Spinal cord (tissue), 10 donors: ENCODE measurements around the gene DLG2. TPM values are rescaled to one million over a fixed set of nuclear protein-coding genes. Genes with fewer than 3 reads are reported as not detected.

Experiments
- DNase-seq, 6 donors: peaks; one replicate each; pipeline versions ENCODE4 v3.0.0 to v3.0.0-alpha.2; 2013 to 2015; ENCODE audit warnings: low spot score in 6 of 6, low read depth in 4 of 6
- H3K27ac ChIP-seq: one replicate; pipeline ENCODE4 v1.5.1; 2013; ENCODE audit warnings: low read depth, low read length, control low read depth
- H3K27me3 ChIP-seq: one replicate; pipeline ENCODE4 v1.6.1; 2013; ENCODE audit warnings: low read length; ENCODE audit not compliant: control insufficient read depth, insufficient read depth
- H3K36me3 ChIP-seq: one replicate; pipeline ENCODE4 v1.6.1; 2013; ENCODE audit warnings: low read length; ENCODE audit not compliant: control insufficient read depth, insufficient read depth
- H3K4me1 ChIP-seq: one replicate; pipeline ENCODE4 v1.6.1; 2013; ENCODE audit warnings: low read length; ENCODE audit not compliant: control insufficient read depth, insufficient read depth
- H3K4me3 ChIP-seq: one replicate; pipeline ENCODE4 v1.5.1; 2013; ENCODE audit warnings: low read depth, low read length, control low read depth
- H3K9me3 ChIP-seq: one replicate; pipeline ENCODE4 v1.6.1; 2013; ENCODE audit warnings: low read length; ENCODE audit not compliant: control insufficient read depth, insufficient read depth
- WGBS: methylation state at CpG from one replicate; pipeline ENCODE4 v1.1.5; 2013; ENCODE audit warnings: missing lambda C conversion rate; ENCODE audit not compliant: insufficient coverage; 5-methylcytosine and 5-hydroxymethylcytosine counted together
- polyA plus RNA-seq, 2 donors: library from polyadenylated mRNA; unstranded; fragments of 120-200 nt; gene quantifications; one replicate each; pipeline ENCODE4 v1.2.1, GENCODE V29; 2013; ENCODE audit not compliant: insufficient read length in 2 of 2
- total RNA-seq, 2 donors: library from RNA; depleted of rRNA in 1 of 2; stranded (reverse); fragments of 120-200 nt in 1 of 2; fragments of >200 nt in 1 of 2; gene quantifications; one replicate each; pipeline versions ENCODE4 v1.2.3 to v1.2.4, GENCODE V29; 2013 to 2014
- donor health status: healthy.

DLG2 gene
- total and polyA plus RNA-seq, 4 donors, result 37.7 to 111 (median 49.0) TPM

DNA sequence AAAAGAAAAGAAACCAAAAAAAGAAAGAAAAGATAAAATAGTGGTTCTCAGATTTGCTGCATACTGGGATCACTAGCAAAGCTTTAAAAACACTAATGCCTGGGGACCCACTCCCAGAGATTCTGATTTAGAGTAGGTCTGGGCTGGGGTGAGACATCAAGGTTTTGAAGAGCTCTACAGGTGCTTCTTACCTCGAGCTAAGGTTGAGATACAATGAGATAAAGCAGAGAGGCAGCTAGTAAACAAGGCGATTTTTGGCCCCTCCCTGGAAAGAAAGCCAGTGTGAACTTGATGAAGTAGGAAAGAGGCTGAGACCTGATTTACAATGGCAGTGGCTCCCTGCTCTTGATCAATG lies 2013.4 kb downstream of the DLG2 start:
- no peak overlapping the region for H3K4me3 ChIP-seq
- H3K9me3 ChIP-seq, result no peaks in the 10 kb centered on the region
- H3K27me3 ChIP-seq, result no peaks in the 10 kb centered on the region
- peaks cover 5% of the 10 kb centered on the region for H3K4me1 ChIP-seq
- no peaks in the 10 kb centered on the region for H3K36me3 ChIP-seq
- no peak overlapping the region for H3K27ac ChIP-seq
- no peak for DNase-seq
- WGBS, result 90% methylated on average over 2 of the region's 2 CpGs

DNA sequence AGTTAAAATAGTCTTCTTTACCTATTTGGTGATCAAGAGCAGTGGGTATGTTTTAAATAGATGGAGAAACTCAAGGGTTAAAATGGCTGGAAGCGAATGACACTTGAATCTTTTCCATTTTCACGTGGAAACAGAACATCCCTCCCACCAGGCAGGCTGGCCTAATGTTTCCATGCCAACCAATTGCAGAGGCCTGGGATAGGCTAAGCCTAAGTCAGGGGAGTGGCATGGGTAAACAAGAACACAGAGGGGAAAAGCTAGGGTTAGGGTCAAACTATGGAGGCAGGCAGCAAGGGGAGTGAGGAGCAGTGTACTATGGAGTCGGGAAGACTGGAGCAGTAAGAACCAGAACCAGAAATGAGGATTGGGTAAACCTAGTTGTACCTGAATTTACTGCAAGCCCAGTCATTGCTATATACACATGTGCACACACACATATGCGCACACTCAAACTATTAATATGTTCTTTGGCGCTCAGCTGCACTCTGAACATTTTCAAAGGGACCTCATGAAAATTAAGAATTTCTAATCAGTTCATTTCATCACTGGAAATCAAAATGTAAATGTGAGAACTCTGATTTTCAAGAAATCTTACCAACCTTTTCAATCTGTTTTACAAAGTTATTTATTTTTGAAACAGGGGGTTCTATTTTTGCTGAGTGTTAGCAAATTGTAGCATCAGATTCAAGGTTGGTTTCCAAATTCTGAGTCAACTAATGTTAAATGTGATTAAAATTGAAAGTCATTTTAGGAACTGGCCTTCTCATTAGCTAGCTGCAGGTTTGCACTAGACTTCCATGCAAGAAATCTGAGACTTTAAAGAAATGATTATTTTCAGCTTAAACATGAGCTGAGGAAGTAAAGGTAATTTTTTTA lies 2014.0 kb downstream of the DLG2 start:
- 60% methylated on average over 1 of the region's 5 CpGs for WGBS
- no peak overlapping the region for H3K4me3 ChIP-seq
- no peaks in the 10 kb centered on the region for H3K27me3 ChIP-seq
- peaks cover 5% of the 10 kb centered on the region for H3K4me1 ChIP-seq
- no peaks in the 10 kb centered on the region for H3K36me3 ChIP-seq
- peak in 1 of 6 donors; percentile 57 for DNase-seq
- H3K9me3 ChIP-seq, result no peaks in the 10 kb centered on the region
- no peak overlapping the region for H3K27ac ChIP-seq

DNA sequence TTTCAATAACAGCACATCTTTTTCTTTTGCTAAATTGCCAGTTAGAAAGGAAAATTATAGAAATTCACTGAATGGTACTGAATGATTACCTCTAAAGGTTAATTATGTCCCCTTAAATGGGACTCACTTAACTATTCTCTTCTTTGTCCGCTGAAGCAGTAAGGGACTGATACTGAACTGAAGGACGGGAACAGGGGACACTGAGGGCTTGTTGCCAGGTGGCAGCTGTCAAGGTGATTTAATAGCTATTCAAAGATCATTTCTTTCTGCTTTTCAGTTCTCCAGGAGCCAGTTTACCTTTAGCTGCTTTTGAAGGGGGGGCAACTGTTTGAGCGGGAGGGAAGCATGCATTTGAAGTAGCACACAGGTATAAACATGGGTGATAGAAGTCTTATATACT lies 2015.5 kb downstream of the DLG2 start:
- WGBS, result no CpG with 5 or more reads among the region's 3 CpGs

DNA sequence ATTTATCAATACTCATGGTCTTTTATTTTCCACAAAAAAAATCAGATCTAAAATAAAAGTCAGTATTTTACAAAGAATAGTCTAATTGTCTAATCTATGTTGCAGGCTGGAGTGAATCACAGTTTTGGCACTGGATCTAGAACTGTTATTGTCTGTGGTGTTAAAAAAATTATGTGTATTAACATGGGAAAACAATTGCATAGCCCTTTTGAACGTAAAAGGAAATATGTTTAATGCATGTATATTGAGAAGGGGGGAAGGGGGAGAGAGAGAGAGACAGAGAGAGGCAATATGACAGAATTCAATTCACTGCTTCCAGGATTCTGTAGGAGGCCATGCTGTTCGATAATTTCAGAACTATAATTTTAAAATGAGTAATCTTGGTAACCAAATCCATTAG lies 2016.1 kb downstream of the DLG2 start:
- H3K4me1 ChIP-seq, result peaks cover 5% of the 10 kb centered on the region
- no peak overlapping the region for H3K27ac ChIP-seq
- H3K27me3 ChIP-seq, result no peaks in the 10 kb centered on the region
- H3K9me3 ChIP-seq, result no peaks in the 10 kb centered on the region
- H3K36me3 ChIP-seq, result no peaks in the 10 kb centered on the region
- peak in 1 of 6 donors; percentile 24 for DNase-seq
- 50% methylated on average over 1 of the region's 2 CpGs for WGBS
- no peak overlapping the region for H3K4me3 ChIP-seq

More for the DNA sequence above, 2015.5 kb downstream of the DLG2 start:
- Histone ChIP-seq H3K27me3 (no peaks in the 10 kb centered on the region), H3K4me1 (peaks cover 5% of the 10 kb centered on the region), H3K27ac (no peak overlapping the region), H3K36me3 (no peaks in the 10 kb centered on the region), H3K4me3 (no peak overlapping the region), H3K9me3 (no peaks in the 10 kb centered on the region)
- peak in 1 of 6 donors; percentile 54 for DNase-seq

DNA sequence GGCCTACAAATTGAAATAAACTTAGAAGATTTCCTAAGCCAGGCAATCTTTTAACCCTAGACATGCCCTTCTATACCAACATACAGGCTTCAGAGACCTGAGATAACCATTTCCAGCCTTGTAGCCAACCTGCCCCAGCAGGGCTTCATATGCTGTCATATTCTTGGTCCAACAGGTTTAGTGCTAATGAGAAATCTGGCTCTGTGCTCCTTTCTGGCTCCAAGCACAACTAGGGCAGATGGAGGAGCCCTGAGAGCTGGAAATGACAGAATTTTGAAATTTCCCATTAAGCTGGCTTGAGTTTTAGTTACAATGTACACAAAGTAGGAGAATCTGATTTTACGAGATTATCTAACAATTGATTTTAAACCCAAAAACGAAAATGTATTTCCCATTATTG lies 2018.0 kb downstream of the DLG2 start:
- no CpG with 5 or more reads among the region's 2 CpGs for WGBS
- H3K27me3 ChIP-seq, result no peaks in the 10 kb centered on the region
- H3K9me3 ChIP-seq, result no peaks in the 10 kb centered on the region
- H3K36me3 ChIP-seq, result no peaks in the 10 kb centered on the region
- H3K4me3 ChIP-seq, result no peak overlapping the region
- no peak overlapping the region for H3K27ac ChIP-seq
- peak in 2 of 6 donors; percentile 43 to 83 for DNase-seq
- peaks cover 5% of the 10 kb centered on the region for H3K4me1 ChIP-seq

DNA sequence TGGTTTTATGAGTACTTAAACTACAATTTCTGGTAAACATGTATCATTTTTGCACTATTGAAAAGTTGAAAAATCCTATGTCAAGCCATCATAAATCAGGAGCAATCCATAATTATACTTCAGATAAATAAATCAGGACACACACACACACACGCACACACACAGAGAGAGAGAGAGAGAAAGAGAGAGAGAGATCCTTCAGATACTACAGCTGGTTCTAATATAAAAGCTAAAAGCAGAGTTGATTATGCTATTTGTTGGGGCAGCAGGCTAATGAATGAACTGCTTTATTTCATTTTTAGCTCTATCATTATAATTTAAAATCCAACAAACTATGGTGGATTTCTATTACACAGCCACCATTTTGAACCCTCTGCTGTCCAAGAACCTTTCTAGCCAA lies 2018.6 kb downstream of the DLG2 start:
- no peak overlapping the region for H3K4me3 ChIP-seq
- WGBS, result no CpG with 5 or more reads among the region's 1 CpG
- H3K4me1 ChIP-seq, result peaks cover 5% of the 10 kb centered on the region
- no peak for DNase-seq
- H3K27ac ChIP-seq, result no peak overlapping the region
- H3K36me3 ChIP-seq, result no peaks in the 10 kb centered on the region
- H3K9me3 ChIP-seq, result no peaks in the 10 kb centered on the region
- H3K27me3 ChIP-seq, result no peaks in the 10 kb centered on the region

DNA sequence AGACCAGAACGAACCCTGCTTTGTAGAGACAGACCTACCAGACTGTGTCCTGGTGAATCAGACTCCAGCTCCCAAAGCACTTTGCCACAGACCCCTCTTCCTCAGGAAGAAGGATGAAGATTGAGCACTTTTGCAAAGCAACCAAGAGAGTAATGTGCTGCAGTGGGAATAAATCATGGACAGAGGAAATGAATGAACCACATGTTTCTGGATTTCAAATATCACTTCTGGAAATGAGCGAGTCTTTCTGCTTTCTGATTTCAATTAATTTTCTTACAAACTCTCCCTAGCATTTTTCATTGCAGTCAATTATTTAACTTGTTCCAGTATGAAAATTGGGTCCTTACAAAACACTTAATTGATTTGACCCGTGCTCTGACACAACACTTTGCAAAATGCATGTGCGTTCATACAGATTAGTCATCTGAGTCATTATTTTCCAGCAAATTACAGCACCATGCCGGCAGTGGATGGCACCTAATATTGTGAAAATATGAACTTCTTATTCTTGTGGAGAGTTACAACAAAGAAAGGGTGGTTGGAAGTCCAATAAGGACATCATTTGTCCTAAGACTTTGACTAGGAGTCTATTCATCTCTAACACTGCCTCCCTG lies 2025.1 kb downstream of the DLG2 start:
- Histone ChIP-seq H3K4me3 (no peak overlapping the region), H3K27ac (no peak overlapping the region), H3K36me3 (no peaks in the 10 kb centered on the region), H3K9me3 (no peaks in the 10 kb centered on the region), H3K4me1 (no peaks in the 10 kb centered on the region), H3K27me3 (no peaks in the 10 kb centered on the region)
- DNase-seq, result peak in 1 of 6 donors; percentile 22
- 65% methylated on average over 2 of the region's 5 CpGs for WGBS

DNA sequence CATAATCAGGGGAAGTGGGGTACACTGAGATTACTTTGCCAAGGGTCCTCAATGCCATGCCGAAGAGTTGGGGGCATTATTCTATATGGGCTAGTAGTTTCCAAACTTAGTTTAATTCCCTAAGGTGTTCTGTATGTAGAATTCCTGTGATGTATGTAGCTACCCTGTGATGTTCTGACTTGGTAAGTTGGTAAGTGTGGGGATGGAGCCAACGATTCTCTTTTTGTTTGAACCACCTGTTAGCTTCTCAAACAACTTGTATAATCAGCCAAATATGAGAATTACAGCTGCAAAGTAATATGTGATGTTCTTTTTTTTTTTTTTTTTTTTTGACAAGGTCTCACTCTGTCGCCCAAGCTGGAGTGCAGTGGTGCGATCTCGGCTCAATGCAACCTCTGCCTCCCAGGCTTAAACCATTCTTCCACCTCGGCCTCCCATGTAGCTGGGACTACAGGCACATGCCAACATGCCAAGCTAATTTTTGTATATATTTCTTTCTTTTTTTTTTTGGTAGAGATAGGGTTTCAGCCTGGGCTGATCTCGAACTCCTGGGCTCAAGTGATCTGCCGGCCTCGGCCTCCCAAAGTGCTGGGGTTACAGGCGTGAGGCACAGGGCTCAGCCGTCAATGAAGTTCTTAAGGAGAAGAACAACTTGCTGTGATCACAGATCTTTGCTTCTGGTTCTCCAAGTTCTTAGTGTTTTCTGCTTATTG lies 2025.8 kb downstream of the DLG2 start:
- H3K27ac ChIP-seq, result no peak overlapping the region
- H3K4me3 ChIP-seq, result no peak overlapping the region

DNA sequence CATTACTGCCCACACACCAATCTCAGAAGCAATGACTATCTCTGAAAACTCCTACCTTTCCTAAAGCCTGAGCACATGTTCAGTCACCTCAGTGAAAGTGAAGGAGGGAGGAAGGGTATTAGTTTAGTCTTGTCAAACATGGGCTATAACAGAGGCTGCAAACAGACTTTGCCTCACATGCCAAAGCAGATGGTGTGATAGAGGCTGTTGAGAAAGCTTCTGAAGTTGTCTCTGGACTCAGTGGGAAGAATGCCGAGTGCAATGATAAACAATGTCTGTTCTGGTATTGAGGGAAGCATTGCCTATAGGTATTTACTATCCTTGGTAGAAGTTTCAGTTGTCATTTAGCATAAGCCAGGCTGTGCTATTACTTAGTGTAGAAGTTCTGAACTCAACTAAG lies 2026.5 kb downstream of the DLG2 start:
- 88% methylated on average over 1 of the region's 1 CpG for WGBS
- Histone ChIP-seq H3K4me3 (no peak overlapping the region), H3K27ac (no peak overlapping the region), H3K27me3 (no peaks in the 10 kb centered on the region), H3K9me3 (no peaks in the 10 kb centered on the region), H3K4me1 (no peaks in the 10 kb centered on the region), H3K36me3 (no peaks in the 10 kb centered on the region)
- peak in 1 of 6 donors; percentile 96 for DNase-seq

More for the DNA sequence above, 2025.8 kb downstream of the DLG2 start:
- Histone ChIP-seq H3K27me3 (no peaks in the 10 kb centered on the region), H3K36me3 (no peaks in the 10 kb centered on the region), H3K4me1 (no peaks in the 10 kb centered on the region), H3K9me3 (no peaks in the 10 kb centered on the region)
- WGBS, result 73% methylated on average over 6 of the region's 11 CpGs
- DNase-seq, result no peak
